ENCODE measurements around the gene PFDN6. TPM values are rescaled to one million over a fixed set of nuclear protein-coding genes. Genes with fewer than 3 reads are reported as not detected.
"Not testable (repeated sequence)": the region's sequence is repeated elsewhere in the genome, so short reads cannot be mapped to it uniquely, and the experiment has no call there.

PFDN6 gene
- polyA plus RNA-seq, 12 donors, result 35.2 to 61.0 (median 41.7) TPM; not detected in 1

GRCh38 chr6:33272275-33273128 is 16.9 kb upstream of the PFDN6 start:
- no peak for DNase-seq

DNA sequence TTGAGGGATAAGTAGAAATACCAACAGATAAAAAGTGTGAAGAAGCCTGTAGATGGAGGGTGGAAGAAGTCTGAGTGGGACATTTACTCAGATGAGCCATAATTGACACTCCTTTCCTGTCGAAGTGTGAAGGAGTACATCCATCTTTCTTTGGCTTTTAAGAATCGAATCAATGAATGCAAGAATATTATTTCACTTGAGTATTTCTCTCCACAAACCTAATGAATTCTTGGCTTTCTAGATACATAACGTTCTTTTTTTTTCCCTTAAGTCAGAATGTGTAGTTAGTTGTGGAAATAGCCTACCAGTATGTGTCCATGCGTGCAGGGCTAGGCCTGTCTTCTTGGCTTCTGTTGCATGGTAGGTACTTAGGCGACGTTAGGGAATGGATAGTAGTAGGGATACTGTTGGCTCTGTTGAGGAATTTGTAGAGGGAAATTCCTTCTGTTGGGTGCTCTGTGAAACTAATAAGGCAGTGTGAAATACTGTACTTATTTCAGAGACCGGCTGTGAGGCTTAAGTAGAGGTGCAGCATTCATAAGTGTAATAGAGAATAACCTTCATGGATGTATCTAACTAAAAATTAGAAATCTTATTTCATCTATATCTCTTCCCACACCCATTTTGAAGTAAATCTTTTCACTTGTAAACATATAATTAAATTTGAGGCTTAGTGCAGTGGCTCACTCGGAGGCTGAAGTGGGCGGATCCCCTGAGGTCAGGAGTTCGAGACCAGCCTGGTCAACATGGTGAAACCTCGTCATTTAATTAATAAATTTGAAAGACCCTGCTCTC is 16.1 kb upstream of the PFDN6 start:
- DNase-seq, result no peak

- DNase-seq, result no peak
Observed at GRCh38 chr6:33273924-33274902, 15.2 kb upstream of the PFDN6 start.

GRCh38 chr6:33275795-33276580 is 13.4 kb upstream of the PFDN6 start:
- DNase-seq, result not testable (repeated sequence)

DNA sequence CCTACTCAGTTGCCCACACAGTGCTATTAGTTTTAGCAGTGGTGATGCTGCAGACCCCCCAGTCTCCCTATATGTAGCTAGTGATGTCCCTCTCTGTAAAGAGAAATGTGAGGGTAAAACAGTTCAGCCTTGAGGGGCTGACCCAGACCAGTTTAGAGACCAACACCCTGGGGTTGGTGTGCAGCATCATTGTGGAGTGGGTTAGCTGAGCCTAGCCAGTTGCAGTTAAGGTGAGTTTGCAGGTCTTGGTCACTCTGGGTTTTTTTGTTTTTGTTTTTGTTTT is 12.9 kb upstream of the PFDN6 start:
- DNase-seq, result no peak

DNA sequence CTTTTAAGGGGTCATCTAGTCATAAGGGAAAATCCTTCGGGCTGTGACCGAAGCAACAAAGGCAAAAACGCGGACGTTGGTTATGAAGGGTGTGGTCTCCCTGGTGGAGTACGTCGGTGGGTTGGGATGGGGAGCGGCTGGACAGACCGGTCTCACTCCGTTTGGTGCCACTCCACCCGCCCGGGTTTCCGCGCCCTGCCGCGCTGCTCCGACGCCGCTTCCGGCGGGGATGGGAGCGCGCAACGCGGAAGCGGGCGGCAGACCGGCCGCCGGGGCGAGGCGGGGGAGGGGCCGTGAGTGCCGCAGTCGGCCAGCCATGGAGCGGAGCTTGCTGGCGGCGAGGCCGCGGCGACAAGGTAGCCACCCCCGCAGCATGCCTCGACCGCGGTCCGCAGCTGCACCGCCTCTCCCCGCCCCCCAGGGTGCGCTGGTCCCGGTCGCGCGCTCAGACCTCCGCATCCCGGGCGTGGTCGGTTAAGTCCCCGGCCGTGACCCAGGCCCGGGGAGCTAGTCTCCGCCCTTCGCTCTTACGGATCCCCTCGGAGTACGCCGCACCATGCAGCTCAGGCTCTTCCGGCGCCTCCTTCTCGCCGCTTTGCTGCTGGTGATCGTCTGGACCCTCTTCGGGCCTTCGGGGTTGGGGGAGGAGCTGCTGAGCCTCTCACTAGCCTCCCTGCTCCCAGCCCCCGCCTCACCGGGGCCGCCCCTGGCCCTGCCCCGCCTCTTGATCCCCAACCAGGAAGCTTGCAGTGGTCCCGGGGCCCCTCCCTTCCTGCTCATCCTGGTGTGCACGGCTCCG is 12.3 kb upstream of the PFDN6 start, which contains the start of gene B3GALT4:
Gene B3GALT4, plus strand, starts transcription at position 260 of the 799 bp plus-strand sequence. Its CDS starts 297 bp downstream, at position 557.
- peak; percentile 63 for DNase-seq

GRCh38 chr6:33277663-33278391 is 11.6 kb upstream of the PFDN6 start:
- DNase-seq, result no peak

DNA sequence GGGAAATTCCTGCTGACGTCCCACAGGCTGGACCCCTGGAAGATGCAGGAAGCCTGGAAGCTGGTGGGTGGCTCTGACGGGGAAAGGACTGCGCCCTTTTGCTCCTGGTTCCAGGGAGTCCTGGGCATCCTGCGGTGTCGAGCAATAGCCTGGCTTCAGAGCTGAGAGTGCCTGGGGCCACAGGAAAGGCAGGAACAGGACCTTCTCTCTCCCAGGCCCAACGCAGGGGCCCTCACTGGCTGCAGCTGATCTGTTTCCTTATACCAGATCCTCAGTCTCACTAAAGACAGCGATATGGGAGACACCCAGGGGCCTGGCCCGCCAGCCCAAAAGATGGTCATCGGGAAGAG is 11.0 kb upstream of the PFDN6 start:
- DNase-seq, result no peak

DNA sequence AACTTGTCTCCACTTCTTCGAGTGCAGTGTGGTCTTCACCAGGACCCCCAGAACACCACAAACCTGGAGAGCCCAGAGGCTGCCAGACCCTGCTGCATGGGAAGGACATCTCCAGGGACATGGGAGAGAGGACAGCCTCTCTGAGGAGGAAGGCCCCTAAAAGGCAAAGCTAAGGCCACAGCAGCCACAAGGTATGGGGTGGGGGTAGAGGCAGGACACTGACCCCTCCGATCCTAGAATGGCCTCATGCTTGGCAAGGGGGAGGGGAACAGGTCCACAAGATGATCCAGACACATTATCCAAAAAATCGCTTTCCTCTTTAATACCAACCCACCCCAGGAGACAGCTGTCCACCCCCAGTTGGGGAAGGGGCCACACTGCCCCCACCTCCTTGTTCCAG is 10.6 kb upstream of the PFDN6 start:
- no peak for DNase-seq

DNA sequence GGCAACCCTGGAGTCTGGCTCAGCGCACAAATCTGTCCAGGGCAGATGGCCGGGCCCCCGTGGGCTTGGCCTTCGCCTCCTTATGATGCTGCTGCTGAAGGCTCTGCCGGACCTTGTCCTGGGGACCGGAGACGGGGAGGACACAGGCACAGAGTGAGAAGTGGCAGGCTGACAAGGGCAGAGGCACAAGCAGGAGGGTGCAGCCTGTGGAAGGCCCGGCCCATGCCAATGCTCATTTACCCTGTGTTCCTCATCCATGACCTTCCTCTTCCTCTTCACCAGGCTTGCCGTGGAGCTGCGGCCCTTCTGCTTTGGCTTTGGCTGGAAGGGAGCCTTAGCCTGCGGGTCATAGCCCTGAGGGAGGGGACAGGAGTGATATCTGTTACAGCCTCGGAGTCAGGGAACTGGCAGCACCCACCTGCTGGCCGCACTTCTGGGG is 10.1 kb upstream of the PFDN6 start:
- no peak for DNase-seq

GRCh38 chr6:33279971-33280511 is 9.4 kb upstream of the PFDN6 start:
- DNase-seq, result no peak

DNA sequence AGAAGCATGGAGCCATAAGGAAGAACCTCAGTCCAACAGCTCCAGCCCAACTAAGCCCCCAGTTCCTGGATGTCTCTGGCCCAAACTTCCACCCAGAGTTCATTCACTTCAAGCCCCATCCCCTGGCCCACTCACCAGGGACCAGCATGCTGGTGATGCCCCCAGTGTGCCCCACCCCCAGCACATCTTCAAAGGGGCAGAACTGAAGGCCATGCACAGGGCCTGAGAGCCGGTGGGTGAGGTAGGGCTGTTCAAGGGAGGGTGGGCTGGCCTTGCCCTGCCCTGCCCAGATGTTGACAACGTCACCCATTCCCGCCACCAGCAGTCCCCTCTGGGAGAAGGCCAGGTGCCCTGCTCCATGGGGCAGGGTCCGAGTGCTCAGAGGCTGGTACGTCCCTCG is 8.9 kb upstream of the PFDN6 start:
- no peak for DNase-seq

DNA sequence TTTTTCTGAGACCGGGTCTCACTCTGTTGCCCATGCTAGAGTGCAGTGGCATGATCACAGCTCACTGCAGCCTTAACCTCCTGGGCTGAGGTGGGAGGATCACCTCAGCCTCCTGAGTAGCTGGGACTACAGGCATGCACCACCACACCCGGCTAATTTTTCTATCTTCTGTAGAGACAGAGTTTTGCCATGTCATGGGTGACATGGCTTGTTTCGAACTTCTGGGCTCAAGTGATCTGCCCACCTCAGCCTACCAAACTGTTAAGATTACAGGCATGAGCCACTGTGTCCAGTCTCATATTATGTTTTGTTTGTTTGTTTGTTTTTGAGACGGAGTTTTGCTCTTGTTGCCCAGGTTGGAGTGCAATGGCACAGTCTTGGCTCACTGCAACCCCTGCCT is 4.2 kb upstream of the PFDN6 start:
- not testable (repeated sequence) for DNase-seq

GRCh38 chr6:33286946-33287914 is 2.2 kb upstream of the PFDN6 start:
- no peak for DNase-seq

DNA sequence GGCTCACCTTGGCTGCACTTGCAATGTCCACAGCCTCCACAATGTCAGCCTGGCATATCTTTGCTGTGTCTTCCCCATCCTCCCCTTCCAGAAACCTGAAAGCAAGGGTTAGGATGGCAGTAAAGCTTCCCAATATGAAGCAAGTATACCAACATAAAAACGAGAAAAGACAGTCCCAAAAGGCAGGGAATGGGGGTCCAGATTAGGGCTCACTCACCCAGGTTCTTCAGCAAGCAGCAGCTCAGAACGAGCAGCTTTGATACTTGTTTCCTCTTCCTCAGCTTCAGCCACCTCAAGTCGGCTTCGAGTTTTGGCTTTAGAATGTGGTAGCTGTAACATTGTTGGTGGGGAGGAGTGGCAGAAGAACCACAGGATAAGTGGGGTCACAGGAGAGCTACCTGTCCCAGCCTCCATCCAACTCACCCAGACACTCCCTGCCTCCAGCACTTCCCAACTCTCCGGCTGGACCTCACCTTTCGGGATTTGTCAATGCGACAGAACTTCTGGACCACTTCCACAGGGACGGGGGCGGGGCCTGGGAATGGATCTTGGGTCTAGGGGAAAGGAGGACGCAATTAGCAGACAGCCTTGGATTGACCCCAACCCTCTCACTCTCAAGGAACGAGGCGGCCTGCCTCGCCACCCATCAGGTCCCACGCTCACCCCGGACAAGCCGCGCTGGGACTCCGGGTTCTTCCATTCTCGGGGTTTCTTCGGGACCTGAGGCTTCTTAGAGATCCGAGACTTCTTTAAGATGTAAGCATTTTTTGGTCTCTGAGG is 1.1 kb upstream of the PFDN6 start:
- DNase-seq, result no peak

- DNase-seq, result no peak
Observed at GRCh38 chr6:33289784-33290315, 449 bp downstream of the PFDN6 start.

DNA sequence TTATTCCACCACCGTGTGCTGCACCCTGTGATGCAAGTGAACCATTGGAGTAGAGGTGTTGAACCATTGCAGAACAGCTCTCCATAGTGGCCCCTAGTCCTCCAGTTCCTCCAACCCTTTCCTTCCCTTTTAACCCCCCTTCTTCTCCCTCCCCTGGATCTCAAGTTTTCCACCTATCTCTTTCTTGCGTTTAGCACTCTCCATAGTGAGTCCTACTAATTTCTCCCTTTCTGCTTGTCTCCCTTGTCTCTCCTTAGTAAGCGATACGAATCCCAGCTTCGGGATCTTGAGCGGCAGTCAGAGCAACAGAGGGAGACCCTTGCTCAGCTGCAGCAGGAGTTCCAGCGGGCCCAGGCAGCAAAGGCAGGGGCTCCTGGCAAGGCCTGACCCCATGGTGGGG is 1.1 kb downstream of the PFDN6 start:
- DNase-seq, result no peak

Data from muscle of arm (tissue), 12 donors.